OCI-LY3 (cell line): ENCODE measurements around the gene TMEM183A.

Experiments
- CTCF ChIP-seq: fragments of 200-600, 300-600 bp; sonication (generic); IDR thresholded peaks from 2 replicates; pipeline ENCODE4 v1.5.1; 2014; ENCODE audit warnings: antibody characterized with exemption, low read length, low read depth
- EZH2phosphoT487 ChIP-seq: fragments of 200-600 bp; shearing (Covaris generic); IDR thresholded peaks from 2 replicates; pipeline ENCODE4 v1.6.1; 2018; ENCODE audit warnings: antibody characterized with exemption, mixed run types, low read depth

GRCh38 chr1:203072911-203073310, 65.7 kb downstream of the TMEM183A start:
- TF ChIP-seq CTCF = no peak
- TF ChIP-seq EZH2phosphoT487 = no peak
